PC-3 (cell line): ENCODE measurements around the gene TAAR6. TPM values are rescaled to one million over a fixed set of nuclear protein-coding genes. Genes with fewer than 3 reads are reported as not detected.

ENCODE experiments used
- ATAC-seq: fragments of 200-7000 bp; cut with Tn5 transposase; 2 replicates; pipeline ENCODE4 v1.9.1; 2020; ENCODE audit warnings: mild to moderate bottlenecking, moderate library complexity
- Bru-seq: library from RNA; stranded (reverse); fragments of 400-500 nt; gene quantifications from one replicate; lab custom pipeline; 2021; lab: Mats Ljungman, UMichigan
- BruChase-seq, 2 experiments: library from RNA; stranded (reverse); fragments of 400-500 nt; gene quantifications; one replicate each; lab custom pipeline; 2021; lab: Mats Ljungman, UMichigan
- BruUV-seq: library from RNA; stranded (reverse); fragments of 400-500 nt; replicated peaks from 2 replicates; lab custom pipeline; 2021; lab: Mats Ljungman, UMichigan
- CTCF ChIA-PET: fragments of 300-600 bp; sonication (Branson Sonifier 250); formaldehyde crosslinking; loops from one replicate; lab custom pipeline; 2022; ENCODE audit warnings: antibody characterized with exemption; lab: Charles Lee
- POLR2A ChIA-PET: fragments of 300-600 bp; sonication (Branson Sonifier 250); formaldehyde crosslinking; loops from one replicate; lab custom pipeline; 2022; ENCODE audit warnings: antibody characterized with exemption; ENCODE audit not compliant: unreplicated experiment; lab: Charles Lee
- DNase-seq: peaks from one replicate; pipeline ENCODE4 v3.0.0-alpha.2; 2015
- H2AFZ ChIP-seq: fragments of 300-600 bp; sonication (generic); 2 replicates; pipeline ENCODE4 v1.6.0; 2016; ENCODE audit warnings: antibody characterized with exemption, low read length
- H3F3A ChIP-seq: fragments of 300-600 bp; sonication (generic); one replicate; pipeline ENCODE4 v1.6.0; 2017; ENCODE audit warnings: antibody characterized with exemption, low read length, control low read depth, mild to moderate bottlenecking; ENCODE audit not compliant: unreplicated experiment
- H3K27ac ChIP-seq: fragments of 300-600 bp; sonication (generic); 2 replicates; pipeline ENCODE4 v1.5.1; 2016; ENCODE audit warnings: mild to moderate bottlenecking, low read length
- H3K27me3 ChIP-seq: fragments of 300-600 bp; sonication (generic); 2 replicates; pipeline ENCODE4 v1.6.1; 2016; ENCODE audit warnings: low read length, mixed read lengths
- H3K36me3 ChIP-seq: fragments of 300-600 bp; sonication (generic); 2 replicates; pipeline ENCODE4 v1.6.1; 2016; ENCODE audit warnings: low read depth, mixed run types, low read length, mixed read lengths
- H3K4me1 ChIP-seq: fragments of 300-600 bp; sonication (generic); 2 replicates; pipeline ENCODE4 v1.5.1; 2016; ENCODE audit warnings: low read length; ENCODE audit not compliant: insufficient read depth
- H3K4me2 ChIP-seq: fragments of 300-600 bp; sonication (generic); 2 replicates; pipeline ENCODE4 v1.6.0; 2016; ENCODE audit warnings: low read length
- H3K4me3 ChIP-seq: fragments of 300-600 bp; sonication (generic); 2 replicates; pipeline ENCODE4 v1.5.1; 2016; ENCODE audit warnings: mild to moderate bottlenecking, low read length, mixed read lengths
- H3K79me2 ChIP-seq: fragments of 300-600 bp; sonication (generic); 2 replicates; pipeline ENCODE4 v1.6.1; 2017; ENCODE audit warnings: low read length, mixed read lengths
- H3K9ac ChIP-seq: fragments of 300-600 bp; sonication (generic); 2 replicates; pipeline ENCODE4 v1.6.0; 2016; ENCODE audit warnings: mild to moderate bottlenecking, low read length
- H3K9me2 ChIP-seq: fragments of 300-600 bp; sonication (generic); replicated peaks from 2 replicates; pipeline ENCODE4 v1.6.1; 2016; ENCODE audit warnings: mixed run types, low read length, mixed read lengths
- H3K9me3 ChIP-seq: fragments of 300-600 bp; sonication (generic); 2 replicates; pipeline ENCODE4 v1.6.1; 2016; ENCODE audit warnings: low read length, mixed read lengths
- H4K20me1 ChIP-seq: fragments of 300-600 bp; sonication (generic); 2 replicates; pipeline ENCODE4 v1.6.1; 2016; ENCODE audit warnings: low read length, mixed read lengths
- CTCF ChIP-seq: fragments of 300-600 bp; sonication (generic); conservative IDR thresholded peaks from 2 replicates; pipeline ENCODE4 v1.5.1; 2017; ENCODE audit warnings: antibody characterized with exemption, low read depth, mild to moderate bottlenecking, low read length
- EZH2 ChIP-seq: fragments of 300-600 bp; sonication (generic); IDR thresholded peaks from one replicate; pipeline ENCODE4 v1.6.1; 2017; ENCODE audit warnings: antibody characterized with exemption, mild to moderate bottlenecking, low read length; ENCODE audit not compliant: unreplicated experiment
- EZH2phosphoT487 ChIP-seq: fragments of 300-600 bp; sonication (generic); IDR thresholded peaks from 2 replicates; pipeline ENCODE4 v1.6.1; 2018; ENCODE audit warnings: mild to moderate bottlenecking, antibody characterized with exemption, low read length, borderline replicate concordance
- intact Hi-C: fragments of 100-400 bp; cut with micrococcal nuclease; formaldehyde crosslinking; loops from 2 replicates; pipeline ENCODE4 v1.9.0; 2023
- long read RNA-seq: library from polyadenylated mRNA; unstranded; transcript quantifications from one replicate; pipeline ENCODE4 v2.0.0, GENCODE V29; 2021; ENCODE audit not compliant: unreplicated experiment
- total RNA-seq: library from RNA; depleted of rRNA; stranded (reverse); fragments of >200 nt; gene quantifications from 2 replicates; pipeline ENCODE4 v1.2.3, GENCODE V29; 2014; rRNA removed

The TAAR6 gene
- total RNA-seq (not detected in 2 replicates), Bru-seq, nascent RNA (not detected), BruChase-seq, experiment 1, labeled RNA remaining after a 6-hour chase (percentile 22 among the genes with signal in this experiment), BruChase-seq, experiment 2, labeled RNA remaining after a 2-hour chase (not detected)
- long read RNA-seq = 0 reads

GRCh38 chr6:132570221-132570777 is at the start of gene TAAR6:
Gene TAAR6, plus strand, starts transcription at chr6:132570322. Its CDS starts 0 bp downstream, at chr6:132570322.
- H3K9me2 ChIP-seq = no peaks in the 10 kb centered on the region
- TF ChIP-seq EZH2phosphoT487 (no peak), CTCF (no peak), EZH2 (no peak)
- BruUV-seq = no TSS peak
- H3K27ac ChIP-seq = no peak within 1 kb of the TSS
- H3K36me3 ChIP-seq = no peaks in the 10 kb centered on the region
- no peak within 1 kb of the TSS for H2AFZ ChIP-seq
- ChIA-PET CTCF (no interaction called here), POLR2A (no interaction called here)
- H3K9ac ChIP-seq = no peak within 1 kb of the TSS
- no peak within 1 kb of the TSS for H3K4me2 ChIP-seq
- intact Hi-C loops = no loop called here
- no peaks in the 10 kb centered on the region for H4K20me1 ChIP-seq
- ATAC-seq (no peak), DNase-seq (no peak)
- H3K27me3 ChIP-seq = peaks cover 12% of the 10 kb centered on the region
- no peaks in the 10 kb centered on the region for H3K4me1 ChIP-seq
- no peaks in the 10 kb centered on the region for H3K9me3 ChIP-seq
- no peaks in the 10 kb centered on the region for H3F3A ChIP-seq
- H3K79me2 ChIP-seq = no peaks in the 10 kb centered on the region
- H3K4me3 ChIP-seq = no peak within 1 kb of the TSS

- peak overlapping the region; percentile 59 for H3K27ac ChIP-seq
These were observed 49.2 kb upstream of the TAAR6 start for GRCh38 chr6:132520953-132521352.

More at GRCh38 chr6:132520953-132521352, 49.2 kb upstream of the TAAR6 start:
- intact Hi-C loops = loop anchor here (10.0 kb wide), 1 partner anchor 274 kb away; the partner anchor contains the start of gene SLC18B1
- ChIA-PET POLR2A (no interaction called here), CTCF (no interaction called here)
- no TSS peak for BruUV-seq
- Histone ChIP-seq H4K20me1 (no peaks in the 10 kb centered on the region), H3K4me1 (peaks cover 33% of the 10 kb centered on the region), H3K36me3 (no peaks in the 10 kb centered on the region), H3K9ac (peak overlapping the region; percentile 23; the same call in 1 of the 2 replicates), H2AFZ (no peak overlapping the region), H3K4me3 (no peak overlapping the region; the same call in 1 of the 2 replicates), H3K4me2 (peak overlapping the region; percentile 69), H3K79me2 (no peaks in the 10 kb centered on the region), H3K9me3 (no peaks in the 10 kb centered on the region), H3K9me2 (no peaks in the 10 kb centered on the region), H3F3A (no peaks in the 10 kb centered on the region), H3K27me3 (no peaks in the 10 kb centered on the region)
- ATAC-seq (peak; percentile 48), DNase-seq (peak; percentile 71)
- no peak for TF ChIP-seq CTCF
- TF ChIP-seq EZH2phosphoT487 = no peak
- TF ChIP-seq EZH2 = no peak
